Measurements from ENCODE around the gene TMEM19. TPM values are rescaled to one million over a fixed set of nuclear protein-coding genes. Genes with fewer than 3 reads are reported as not detected.

TMEM19 gene
- total RNA-seq, 2 donors from 2014 or later, result 19.5 to 20.5 TPM

GRCh38 chr12:71725011-71725410, 39.1 kb downstream of the TMEM19 start:
- Histone ChIP-seq H3K36me3 (no peaks in the 10 kb centered on the region), H3K27ac (no peak overlapping the region), H3K9me3 (no peaks in the 10 kb centered on the region), H3K27me3 (no peaks in the 10 kb centered on the region), H3K4me3 (no peak overlapping the region), H3K4me1 (no peaks in the 10 kb centered on the region)
- DNase-seq (ENCODE audit: low spot score), result no peak
- TF ChIP-seq CTCF (IDR thresholded peaks at IDR 0.05), result no peak

GRCh38 chr12:71726548-71726947, 40.7 kb downstream of the TMEM19 start:
- Histone ChIP-seq H3K9me3 (no peaks in the 10 kb centered on the region), H3K4me3 (no peak overlapping the region), H3K36me3 (no peaks in the 10 kb centered on the region), H3K27me3 (no peaks in the 10 kb centered on the region), H3K27ac (no peak overlapping the region), H3K4me1 (no peaks in the 10 kb centered on the region)
- DNase-seq (ENCODE audit: low spot score), result no peak
- no peak for TF ChIP-seq CTCF (IDR thresholded peaks at IDR 0.05)

GRCh38 chr12:71727958-71728357, 42.1 kb downstream of the TMEM19 start:
- no peaks in the 10 kb centered on the region for H3K36me3 ChIP-seq
- no peak overlapping the region for H3K4me3 ChIP-seq
- H3K27me3 ChIP-seq, result no peaks in the 10 kb centered on the region
- no peak for TF ChIP-seq CTCF (IDR thresholded peaks at IDR 0.05)
- H3K9me3 ChIP-seq, result no peaks in the 10 kb centered on the region
- no peak for DNase-seq (ENCODE audit: low spot score)
- no peak overlapping the region for H3K27ac ChIP-seq
- H3K4me1 ChIP-seq, result no peaks in the 10 kb centered on the region

- Histone ChIP-seq H3K4me3 (no peak overlapping the region), H3K4me1 (no peaks in the 10 kb centered on the region), H3K27ac (no peak overlapping the region), H3K27me3 (no peaks in the 10 kb centered on the region), H3K36me3 (no peaks in the 10 kb centered on the region), H3K9me3 (no peaks in the 10 kb centered on the region)
- DNase-seq (ENCODE audit: low spot score), result no peak
- no peak for TF ChIP-seq CTCF (IDR thresholded peaks at IDR 0.05)
Measured at GRCh38 chr12:71730936-71731335, 45.1 kb downstream of the TMEM19 start.

GRCh38 chr12:71731439-71732356, 45.8 kb downstream of the TMEM19 start:
- Histone ChIP-seq H3K27ac (no peak overlapping the region), H3K27me3 (no peaks in the 10 kb centered on the region), H3K36me3 (no peaks in the 10 kb centered on the region), H3K4me1 (no peaks in the 10 kb centered on the region), H3K4me3 (no peak overlapping the region), H3K9me3 (no peaks in the 10 kb centered on the region)
- no peak for DNase-seq (ENCODE audit: low spot score)
- TF ChIP-seq CTCF (IDR thresholded peaks at IDR 0.05), result no peak

GRCh38 chr12:71732357-71732712, 46.5 kb downstream of the TMEM19 start:
- DNase-seq (ENCODE audit: low spot score), result no peak
- no peaks in the 10 kb centered on the region for H3K4me1 ChIP-seq
- H3K36me3 ChIP-seq, result no peaks in the 10 kb centered on the region
- no peak overlapping the region for H3K27ac ChIP-seq
- H3K4me3 ChIP-seq, result no peak overlapping the region
- TF ChIP-seq CTCF (IDR thresholded peaks at IDR 0.05), result no peak
- no peaks in the 10 kb centered on the region for H3K27me3 ChIP-seq
- H3K9me3 ChIP-seq, result no peaks in the 10 kb centered on the region
